Kidney capillary endothelial cell (primary cell): Measurements from ENCODE around the gene OTULIN.

ENCODE experiments used
- DNase-seq: peaks from one replicate; pipeline ENCODE4 v3.0.0-alpha.2; 2018; ENCODE audit warnings: low spot score

The OTULIN gene

GRCh38 chr5:14696851-14697250 lies 32.3 kb downstream of the OTULIN start:
- no peak for DNase-seq

GRCh38 chr5:14698495-14698894 lies 34.0 kb downstream of the OTULIN start:
- DNase-seq: no peak

GRCh38 chr5:14699159-14699558 lies 34.6 kb downstream of the OTULIN start:
- no peak for DNase-seq

GRCh38 chr5:14699807-14700400 lies 35.4 kb downstream of the OTULIN start:
- DNase-seq: no peak

- DNase-seq: no peak
These were observed 36.2 kb downstream of the OTULIN start for GRCh38 chr5:14700478-14701436.

- no peak for DNase-seq
These were observed 37.0 kb downstream of the OTULIN start for GRCh38 chr5:14701556-14701955.

GRCh38 chr5:14702238-14702839 lies 37.8 kb downstream of the OTULIN start:
- no peak for DNase-seq

- no peak for DNase-seq
These were observed 41.0 kb downstream of the OTULIN start for GRCh38 chr5:14705556-14705955.

GRCh38 chr5:14706615-14707021 lies 42.1 kb downstream of the OTULIN start:
- DNase-seq: peak; percentile 67

- DNase-seq: no peak
These were observed 43.4 kb downstream of the OTULIN start for GRCh38 chr5:14707811-14708390.

GRCh38 chr5:14708551-14708950 lies 44.0 kb downstream of the OTULIN start:
- DNase-seq: no peak

GRCh38 chr5:14710313-14710994 lies 45.9 kb downstream of the OTULIN start:
- DNase-seq: no peak

- DNase-seq: no peak
These were observed 47.6 kb downstream of the OTULIN start for GRCh38 chr5:14712131-14712530.

GRCh38 chr5:14712666-14713065 lies 48.1 kb downstream of the OTULIN start:
- DNase-seq: no peak

GRCh38 chr5:14713476-14714390 lies 49.2 kb downstream of the OTULIN start:
- no peak for DNase-seq

GRCh38 chr5:14714706-14715105 lies 50.2 kb downstream of the OTULIN start:
- DNase-seq: no peak

- no peak for DNase-seq
These were observed 51.0 kb downstream of the OTULIN start for GRCh38 chr5:14715481-14715880.

- no peak for DNase-seq
These were observed 52.5 kb downstream of the OTULIN start for GRCh38 chr5:14716755-14717752.

- DNase-seq: no peak
These were observed 54.3 kb downstream of the OTULIN start for GRCh38 chr5:14718778-14719177.
